Body of pancreas (tissue), 4 donors: Measurements from ENCODE around the gene HYPK. TPM values are rescaled to one million over a fixed set of nuclear protein-coding genes. Genes with fewer than 3 reads are reported as not detected.
"Not testable (repeated sequence)": the region's sequence is repeated elsewhere in the genome, so short reads cannot be mapped to it uniquely, and the experiment has no call there.

ENCODE experiments used
- ATAC-seq: fragments of 150-250 bp; one replicate; pipeline ENCODE4 v1.9.1; 2016
- DNase-seq, 4 donors: peaks; one replicate each; pipeline ENCODE4 v3.0.0-alpha.2; 2019
- H3K27ac ChIP-seq, 4 donors: fragments of 200-600 bp; sonication (generic); 1 replicate in 3 of 4; 2 replicates in 1 of 4; pipeline versions ENCODE4 v1.5.1 to v1.6.1; 2016 to 2019; ENCODE audit warnings: mild to moderate bottlenecking in 1 of 4, mixed read lengths in 1 of 4, moderate library complexity in 1 of 4
- H3K27me3 ChIP-seq, 2 donors: fragments of 200-600 bp; sonication (generic); one replicate each; pipeline ENCODE4 v1.6.0; 2016; ENCODE audit warnings: mild to moderate bottlenecking in 1 of 2
- H3K36me3 ChIP-seq, 2 donors: fragments of 200-600 bp; sonication (generic); replicated peaks in 1 of 2; 2 replicates each; pipeline ENCODE4 v1.5.1; 2016; ENCODE audit warnings: low read depth in 2 of 2; ENCODE audit not compliant: insufficient read depth in 1 of 2
- H3K4me1 ChIP-seq: fragments of 200-600 bp; sonication (generic); one replicate; pipeline ENCODE4 v1.6.0; 2016
- H3K4me3 ChIP-seq, 2 donors: fragments of 200-600 bp; sonication (generic); 1 replicate in 1 of 2; 2 replicates in 1 of 2; pipeline ENCODE4 v1.5.1; 2016 to 2019
- H3K9me3 ChIP-seq, 3 donors: fragments of 200-600 bp; sonication (generic); 1 replicate in 2 of 3; 2 replicates in 1 of 3; pipeline ENCODE4 v1.5.1; 2016
- CTCF ChIP-seq, 7 experiments: fragments of 450-650 bp in 4 of 7; fragments of 200-600 bp in 3 of 7; sonication (generic) in 3 of 7; IDR thresholded peaks; one replicate each; pipeline ENCODE4 v1.5.1; 2016 to 2019; ENCODE audit warnings: antibody characterized with exemption in 7 of 7
- POLR2A ChIP-seq, 3 donors: fragments of 450-650 bp; IDR thresholded peaks; one replicate each; pipeline ENCODE4 v1.6.1; 2016; ENCODE audit warnings: antibody characterized with exemption in 3 of 3, mild to moderate bottlenecking in 2 of 3
- WGBS, 2 donors: methylation state at CpG; one replicate each; pipeline ENCODE4 v1.1.5; 2017; 5-methylcytosine and 5-hydroxymethylcytosine counted together
- intact Hi-C: fragments of 100-400 bp; cut with DNase I; formaldehyde crosslinking; loops from one replicate; pipeline ENCODE4 v1.15.1; 2023
- total RNA-seq, 2 donors: library from RNA; depleted of rRNA; stranded (reverse); fragments of >200 nt; gene quantifications; one replicate each; pipeline ENCODE4 v1.1.0, GENCODE V29; 2016

Gene HYPK
- total RNA-seq, 2 donors from 2014 or later = 13.2 to 52.9 TPM

GRCh38 chr15:43799209-43799944 lies 1.0 kb upstream of the HYPK start:
- H3K36me3 ChIP-seq = peaks cover 2 to 3% of the 10 kb centered on the region in 2 donors
- intact Hi-C loops = no loop called here
- H3K9me3 ChIP-seq = no peaks in the 10 kb centered on the region
- WGBS, 2 donors = 79 to 85% methylated on average over 15 to 16 of the region's 16 CpGs
- no peak for ATAC-seq
- peaks cover 66% of the 10 kb centered on the region for H3K4me1 ChIP-seq
- H3K27ac ChIP-seq = peak overlapping the region; percentile 80 to 94 (median 86)
- no peak overlapping the region for H3K4me3 ChIP-seq
- H3K27me3 ChIP-seq = no peaks in the 10 kb centered on the region
- DNase-seq = peak in 2 of 4 donors; percentile 17 to 23
- TF ChIP-seq POLR2A (IDR thresholded peaks at IDR 0.05) = no peak
- TF ChIP-seq CTCF (IDR thresholded peaks at IDR 0.05) = no peak

- no peaks in the 10 kb centered on the region for H3K9me3 ChIP-seq
- H3K27me3 ChIP-seq = no peaks in the 10 kb centered on the region
- intact Hi-C loops = no loop called here
- peak within 1 kb of the TSS; percentile 80 to 94 (median 86) for H3K27ac ChIP-seq
- peak; percentile 1 for ATAC-seq
- TF ChIP-seq POLR2A (IDR thresholded peaks at IDR 0.05) (no peak), CTCF (IDR thresholded peaks at IDR 0.05) (no peak)
- WGBS, 2 donors = 90 to 97% methylated on average over 6 to 8 of the region's 8 CpGs
- peaks cover 60% of the 10 kb centered on the region for H3K4me1 ChIP-seq
- no peak for DNase-seq
- H3K4me3 ChIP-seq = peak within 1 kb of the TSS; percentile 43 to 86
- H3K36me3 ChIP-seq = peaks cover 0 to 3% of the 10 kb centered on the region in 2 donors
Observed at GRCh38 chr15:43799945-43800285, 484 bp upstream of the HYPK start, which contains the start of gene SERINC4. Gene SERINC4 (minus strand): TSS chr15:43800220. CDS start chr15:43799986, 234 bp downstream.

- peaks cover 38% of the 10 kb centered on the region for H3K4me1 ChIP-seq
- H3K4me3 ChIP-seq, ATAC-seq, H3K27ac ChIP-seq, DNase-seq, intact Hi-C loops, H3K9me3 ChIP-seq, H3K27me3 ChIP-seq: not testable (repeated sequence)
- WGBS, 2 donors = 92 to 95% methylated on average over 7 of the region's 7 CpGs
- H3K36me3 ChIP-seq = peaks cover 0 to 15% of the 10 kb centered on the region in 2 donors
Observed at GRCh38 chr15:43802676-43803075, 2.3 kb downstream of the HYPK start.

GRCh38 chr15:43808435-43808950 lies 8.1 kb downstream of the HYPK start:
- H3K4me1 ChIP-seq = no peaks in the 10 kb centered on the region
- no peaks in the 10 kb centered on the region for H3K9me3 ChIP-seq
- H3K27ac ChIP-seq = no peak overlapping the region
- H3K4me3 ChIP-seq = no peak overlapping the region
- H3K27me3 ChIP-seq = no peaks in the 10 kb centered on the region
- H3K36me3 ChIP-seq = peaks cover 0 to 44% of the 10 kb centered on the region in 2 donors
- no peak for TF ChIP-seq CTCF (IDR thresholded peaks at IDR 0.05)
- TF ChIP-seq POLR2A (IDR thresholded peaks at IDR 0.05) = no peak
- 93 to 96% methylated on average over 5 of the region's 5 CpGs for WGBS, 2 donors
- intact Hi-C loops = no loop called here
- DNase-seq (no peak), ATAC-seq (no peak)

- Histone ChIP-seq H3K9me3 (no peaks in the 10 kb centered on the region), H3K27ac (no peak overlapping the region), H3K4me1 (no peaks in the 10 kb centered on the region), H3K27me3 (no peaks in the 10 kb centered on the region), H3K4me3 (no peak overlapping the region), H3K36me3 (peaks cover 2 to 50% of the 10 kb centered on the region in 2 donors)
- DNase-seq (no peak), ATAC-seq (no peak)
- TF ChIP-seq POLR2A (IDR thresholded peaks at IDR 0.05) = no peak
- TF ChIP-seq CTCF (IDR thresholded peaks at IDR 0.05) = no peak
- intact Hi-C loops = no loop called here
- 92 to 94% methylated on average over 6 of the region's 6 CpGs for whole genome bisulfite sequencing, 2 donors
Observed at GRCh38 chr15:43808960-43809678, 8.7 kb downstream of the HYPK start.

- H3K4me3 ChIP-seq, intact Hi-C loops, H3K27me3 ChIP-seq, H3K9me3 ChIP-seq, DNase-seq, H3K27ac ChIP-seq, H3K4me1 ChIP-seq, ATAC-seq: not testable (repeated sequence)
- 94 to 95% methylated on average over 5 of the region's 5 CpGs for WGBS, 2 donors
- peaks cover 7 to 36% of the 10 kb centered on the region in 2 donors for H3K36me3 ChIP-seq
Observed at GRCh38 chr15:43815064-43815463, 14.7 kb downstream of the HYPK start.
